A549 (cell line): ENCODE results near the gene FAM9C. TPM values are rescaled to one million over a fixed set of nuclear protein-coding genes. Genes with fewer than 3 reads are reported as not detected.
A peak's percentile ranks its signal among the peaks of the same experiment; 100 is the strongest.
"Not testable (repeated sequence)": the region's sequence is repeated elsewhere in the genome, so short reads cannot be mapped to it uniquely, and the experiment has no call there.

Experiments
- ATAC-seq, 2 experiments: fragments of 200-7000 bp in 1 of 2; fragments of >200 bp in 1 of 2; cut with Nextera tagmentation in 1 of 2; cut with Tn5 transposase in 1 of 2; 3 replicates each; pipeline versions ENCODE4 v1.8.0 to v1.9.1; 2018 to 2020; ENCODE audit warnings: mild to moderate bottlenecking in 1 of 2, moderate library complexity in 1 of 2
- CTCF ChIA-PET: fragments of 300-600 bp; sonication (Branson Sonifier 250); formaldehyde crosslinking; extraction: SDS; loops from one replicate; lab custom pipeline; 2021; ENCODE audit warnings: antibody characterized with exemption, inconsistent platforms; lab: Yijun Ruan, JAX
- POLR2A ChIA-PET: fragments of 350-600 bp; formaldehyde crosslinking; extraction: SDS; loops from one replicate; lab custom pipeline; 2021; ENCODE audit warnings: antibody characterized with exemption, inconsistent platforms; lab: Yijun Ruan, JAX
- DNase-seq, 2 experiments: peaks; one replicate each; pipeline versions ENCODE4 v3.0.0 to v3.0.0-alpha.2; 2011 to 2016; ENCODE audit warnings: low read depth in 1 of 2, low spot score in 1 of 2
- FAIRE-seq: peaks from 2 replicates; lab custom pipeline; 2011; peaks lifted over from hg19 to GRCh38; lab: Jason Lieb, UNC
- H3K27ac ChIP-seq, 2 experiments: fragments of >200 bp; sonication (Bioruptor Twin); formaldehyde crosslinking; 3 replicates each; pipeline ENCODE4 v1.5.1; 2016 to 2017
- H3K4me1 ChIP-seq: fragments of >200 bp; sonication (Bioruptor Twin); formaldehyde crosslinking; 3 replicates; pipeline ENCODE4 v1.6.1; 2016
- H3K4me2 ChIP-seq: fragments of >200 bp; sonication (Bioruptor Twin); formaldehyde crosslinking; 3 replicates; pipeline ENCODE4 v1.6.1; 2016
- H3K4me3 ChIP-seq: fragments of >200 bp; sonication (Bioruptor Twin); formaldehyde crosslinking; 3 replicates; pipeline ENCODE4 v1.5.1; 2016
- H3K9me3 ChIP-seq: fragments of >200 bp; sonication (Bioruptor Twin); formaldehyde crosslinking; 3 replicates; pipeline ENCODE4 v1.6.1; 2016
- CEBPB ChIP-seq, 2 experiments: fragments of >200 bp in 1 of 2; sonication (Bioruptor Twin) in 1 of 2; formaldehyde crosslinking in 1 of 2; IDR thresholded peaks; 2 replicates each; pipeline ENCODE4 v1.6.1; 2012 to 2016
- CHD2 ChIP-seq: fragments of 150-350 bp; IDR thresholded peaks from 2 replicates; pipeline ENCODE4 v1.6.1; 2014; ENCODE audit warnings: low read length; ENCODE audit not compliant: partially characterized antibody
- HMGXB4 ChIP-seq: fragments of 250-450 bp; sonication (Bioruptor Pico); IDR thresholded peaks from 2 replicates; pipeline ENCODE4 v1.5.0; 2021; ENCODE audit warnings: mild to moderate bottlenecking, moderate library complexity, borderline replicate concordance
- MYC ChIP-seq: IDR thresholded peaks from 2 replicates; pipeline ENCODE4 v1.6.1; 2012; ENCODE audit warnings: mild to moderate bottlenecking, inconsistent platforms, low read length, improper control_type of control experiment, borderline replicate concordance
- RAD21 ChIP-seq, 2 experiments: fragments of >200 bp in 1 of 2; sonication (Bioruptor Twin) in 1 of 2; formaldehyde crosslinking in 1 of 2; IDR thresholded peaks in 1 of 2; conservative IDR thresholded peaks in 1 of 2; 2 replicates in 1 of 2; 3 replicates in 1 of 2; pipeline ENCODE4 v1.6.1; 2012 to 2018; ENCODE audit warnings: inconsistent platforms in 1 of 2
- RNF2 ChIP-seq: fragments of 200-600 bp; sonication (generic); IDR thresholded peaks from 2 replicates; pipeline ENCODE4 v1.6.1; 2016; ENCODE audit warnings: low read depth, mild to moderate bottlenecking, antibody characterized with exemption, moderate library complexity, borderline replicate concordance
- SMC3 ChIP-seq: fragments of >200 bp; sonication (Bioruptor Twin); formaldehyde crosslinking; IDR thresholded peaks from 3 replicates; pipeline ENCODE4 v1.6.1; 2018; ENCODE audit warnings: inconsistent platforms
- ZFP36 ChIP-seq: fragments of 450-650 bp; IDR thresholded peaks from 2 replicates; pipeline ENCODE4 v1.6.1; 2014; ENCODE audit warnings: borderline replicate concordance; ENCODE audit not compliant: partially characterized antibody
- ZNF302 ChIP-seq: fragments of 250-450 bp; sonication (Bioruptor Pico); IDR thresholded peaks from 2 replicates; pipeline ENCODE4 v1.9.0; 2021; ENCODE audit warnings: inconsistent platforms, mild to moderate bottlenecking, moderate library complexity
- ZSCAN20 ChIP-seq: fragments of 250-450 bp; sonication (Bioruptor Pico); IDR thresholded peaks from 2 replicates; pipeline ENCODE4 v1.8.0; 2022; ENCODE audit warnings: mild to moderate bottlenecking, moderate library complexity
- WGBS: methylation state at CpG from one replicate; pipeline ENCODE4 v1.1.6; 2017; ENCODE audit errors: missing lambda C conversion rate; 5-methylcytosine and 5-hydroxymethylcytosine counted together
- polyA plus RNA-seq, 4 experiments: library from polyadenylated mRNA; depleted of rRNA in 3 of 4; stranded (reverse); fragments of >200 nt; fragmentation: RNase III in 1 of 4; extraction: RNeasy Plus Mini Kit Qiagen cat#74134 plus additional on column Dnase treatment in 1 of 4; gene quantifications; 2 replicates in 3 of 4; 3 replicates in 1 of 4; pipeline ENCODE4 v1.2.3, GENCODE V29; 2011 to 2017
- TF ChIP-seq, protein P1 (sequence below): fragments of 200-600 bp; sonication (generic); IDR thresholded peaks from 2 replicates; pipeline ENCODE4 v1.6.1; 2016; ENCODE audit warnings: antibody characterized with exemption, mild to moderate bottlenecking, moderate library complexity
- TF ChIP-seq, protein P2 (sequence below): IDR thresholded peaks from 2 replicates; pipeline ENCODE4 v1.6.1; 2012
- TF ChIP-seq, protein P3 (sequence below): IDR thresholded peaks from 2 replicates; pipeline ENCODE4 v1.6.1; 2012; ENCODE audit warnings: low read depth, borderline replicate concordance
- TF ChIP-seq, protein P4 (sequence below): fragments of 150-350 bp; IDR thresholded peaks from 2 replicates; pipeline ENCODE4 v1.6.1; 2014; ENCODE audit warnings: low read depth, mild to moderate bottlenecking, low read length

Gene FAM9C
- polyA plus RNA-seq, 2 of the 4 experiments (the other 2 are of a cell fraction) = 0.03 TPM; not detected in 1

DNA sequence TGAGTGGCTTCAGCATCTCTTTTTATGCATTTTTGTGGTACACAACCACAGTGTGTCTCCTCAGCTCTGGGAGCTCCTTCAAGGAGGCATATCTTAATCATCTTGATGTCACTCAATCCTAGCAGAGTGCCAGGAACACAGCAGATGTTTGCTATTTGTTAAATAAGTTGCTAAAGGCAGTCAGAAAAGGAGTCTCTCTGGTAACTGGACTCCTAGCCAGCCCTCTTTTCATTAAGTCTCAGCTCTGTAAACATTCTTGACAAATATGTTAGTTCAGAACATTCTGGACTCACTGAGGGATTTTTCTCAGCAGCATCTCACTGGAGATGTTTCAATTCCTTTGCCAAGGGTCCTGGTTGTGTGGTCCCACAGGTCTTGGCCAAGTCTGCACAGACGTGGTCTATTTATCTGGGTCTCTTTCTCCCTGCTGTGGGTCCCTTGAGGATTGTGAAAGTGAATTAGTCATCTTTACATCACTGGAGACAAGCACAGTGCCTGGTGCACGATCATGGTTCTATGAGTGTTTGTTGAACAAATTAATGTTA is 20.3 kb upstream of the FAM9C start (continued):
- TF ChIP-seq, protein P1, sequence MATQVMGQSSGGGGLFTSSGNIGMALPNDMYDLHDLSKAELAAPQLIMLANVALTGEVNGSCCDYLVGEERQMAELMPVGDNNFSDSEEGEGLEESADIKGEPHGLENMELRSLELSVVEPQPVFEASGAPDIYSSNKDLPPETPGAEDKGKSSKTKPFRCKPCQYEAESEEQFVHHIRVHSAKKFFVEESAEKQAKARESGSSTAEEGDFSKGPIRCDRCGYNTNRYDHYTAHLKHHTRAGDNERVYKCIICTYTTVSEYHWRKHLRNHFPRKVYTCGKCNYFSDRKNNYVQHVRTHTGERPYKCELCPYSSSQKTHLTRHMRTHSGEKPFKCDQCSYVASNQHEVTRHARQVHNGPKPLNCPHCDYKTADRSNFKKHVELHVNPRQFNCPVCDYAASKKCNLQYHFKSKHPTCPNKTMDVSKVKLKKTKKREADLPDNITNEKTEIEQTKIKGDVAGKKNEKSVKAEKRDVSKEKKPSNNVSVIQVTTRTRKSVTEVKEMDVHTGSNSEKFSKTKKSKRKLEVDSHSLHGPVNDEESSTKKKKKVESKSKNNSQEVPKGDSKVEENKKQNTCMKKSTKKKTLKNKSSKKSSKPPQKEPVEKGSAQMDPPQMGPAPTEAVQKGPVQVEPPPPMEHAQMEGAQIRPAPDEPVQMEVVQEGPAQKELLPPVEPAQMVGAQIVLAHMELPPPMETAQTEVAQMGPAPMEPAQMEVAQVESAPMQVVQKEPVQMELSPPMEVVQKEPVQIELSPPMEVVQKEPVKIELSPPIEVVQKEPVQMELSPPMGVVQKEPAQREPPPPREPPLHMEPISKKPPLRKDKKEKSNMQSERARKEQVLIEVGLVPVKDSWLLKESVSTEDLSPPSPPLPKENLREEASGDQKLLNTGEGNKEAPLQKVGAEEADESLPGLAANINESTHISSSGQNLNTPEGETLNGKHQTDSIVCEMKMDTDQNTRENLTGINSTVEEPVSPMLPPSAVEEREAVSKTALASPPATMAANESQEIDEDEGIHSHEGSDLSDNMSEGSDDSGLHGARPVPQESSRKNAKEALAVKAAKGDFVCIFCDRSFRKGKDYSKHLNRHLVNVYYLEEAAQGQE = no peak
- TF ChIP-seq CHD2 (no peak), MYC (no peak)
- TF ChIP-seq, protein P2, sequence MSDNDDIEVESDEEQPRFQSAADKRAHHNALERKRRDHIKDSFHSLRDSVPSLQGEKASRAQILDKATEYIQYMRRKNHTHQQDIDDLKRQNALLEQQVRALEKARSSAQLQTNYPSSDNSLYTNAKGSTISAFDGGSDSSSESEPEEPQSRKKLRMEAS = 0 out of 2 replicates have a peak, but pooled peaks have one; percentile 18

- FAIRE-seq, POLR2A ChIA-PET, DNase-seq, H3K4me2 ChIP-seq, ATAC-seq, H3K4me3 ChIP-seq: not testable (repeated sequence)
- Histone ChIP-seq H3K27ac (peak overlapping the region; percentile 91 to 93), H3K9me3 (peaks cover 32% of the 10 kb centered on the region), H3K4me1 (peaks cover 57% of the 10 kb centered on the region)
- CTCF ChIA-PET = interaction anchor here (0.7 to 1.2 kb wide), 2 partner anchors 29 to 87 kb away, joined by 3 read pairs; no protein-coding TSS in a partner anchor
- WGBS = 86% methylated on average over 2 of the region's 2 CpGs
Observed at GRCh38 chrX:13063124-13063523, 18.7 kb upstream of the FAM9C start.

DNA sequence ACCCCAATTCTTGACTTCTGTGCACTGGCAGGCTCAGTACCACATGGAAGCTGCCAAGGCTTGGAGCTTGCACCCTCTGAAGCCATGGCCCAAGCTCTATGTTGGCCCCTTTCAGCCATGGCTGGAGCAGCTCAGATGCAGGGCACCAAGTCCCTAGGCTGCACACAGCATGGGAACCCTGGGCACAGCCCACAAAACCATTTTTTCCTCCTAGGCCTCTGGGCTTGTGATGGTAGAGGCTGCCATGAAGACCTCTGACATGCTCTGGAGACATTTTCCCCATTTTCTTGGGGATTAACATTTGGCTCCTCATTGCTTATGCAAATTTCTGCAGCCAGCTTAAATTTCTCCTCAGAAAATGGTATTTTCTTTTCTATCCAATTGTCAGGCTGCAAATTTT is 17.9 kb upstream of the FAM9C start:
- H3K4me3 ChIP-seq, POLR2A ChIA-PET, ATAC-seq, CTCF ChIA-PET, FAIRE-seq, H3K4me2 ChIP-seq, DNase-seq: not testable (repeated sequence)
- TF ChIP-seq ZFP36 = peak; percentile 79
- Histone ChIP-seq H3K9me3 (peaks cover 30% of the 10 kb centered on the region), H3K27ac (peak overlapping the region; percentile 91 to 92), H3K4me1 (peaks cover 57% of the 10 kb centered on the region)

GRCh38 chrX:13061215-13061708 is 16.8 kb upstream of the FAM9C start:
- peaks cover 53% of the 10 kb centered on the region for H3K4me1 ChIP-seq
- FAIRE-seq, ATAC-seq, H3K4me2 ChIP-seq, POLR2A ChIA-PET, H3K4me3 ChIP-seq, DNase-seq: not testable (repeated sequence)
- peak overlapping the region; percentile 91 to 92 for H3K27ac ChIP-seq
- 90% methylated on average over 4 of the region's 4 CpGs for WGBS
- H3K9me3 ChIP-seq = peaks cover 33% of the 10 kb centered on the region
- CTCF ChIA-PET = interaction anchor here (1.0 to 1.2 kb wide), 2 partner anchors 17 to 105 kb away, joined by 3 read pairs; partner anchors contain the start of gene FAM9C

DNA sequence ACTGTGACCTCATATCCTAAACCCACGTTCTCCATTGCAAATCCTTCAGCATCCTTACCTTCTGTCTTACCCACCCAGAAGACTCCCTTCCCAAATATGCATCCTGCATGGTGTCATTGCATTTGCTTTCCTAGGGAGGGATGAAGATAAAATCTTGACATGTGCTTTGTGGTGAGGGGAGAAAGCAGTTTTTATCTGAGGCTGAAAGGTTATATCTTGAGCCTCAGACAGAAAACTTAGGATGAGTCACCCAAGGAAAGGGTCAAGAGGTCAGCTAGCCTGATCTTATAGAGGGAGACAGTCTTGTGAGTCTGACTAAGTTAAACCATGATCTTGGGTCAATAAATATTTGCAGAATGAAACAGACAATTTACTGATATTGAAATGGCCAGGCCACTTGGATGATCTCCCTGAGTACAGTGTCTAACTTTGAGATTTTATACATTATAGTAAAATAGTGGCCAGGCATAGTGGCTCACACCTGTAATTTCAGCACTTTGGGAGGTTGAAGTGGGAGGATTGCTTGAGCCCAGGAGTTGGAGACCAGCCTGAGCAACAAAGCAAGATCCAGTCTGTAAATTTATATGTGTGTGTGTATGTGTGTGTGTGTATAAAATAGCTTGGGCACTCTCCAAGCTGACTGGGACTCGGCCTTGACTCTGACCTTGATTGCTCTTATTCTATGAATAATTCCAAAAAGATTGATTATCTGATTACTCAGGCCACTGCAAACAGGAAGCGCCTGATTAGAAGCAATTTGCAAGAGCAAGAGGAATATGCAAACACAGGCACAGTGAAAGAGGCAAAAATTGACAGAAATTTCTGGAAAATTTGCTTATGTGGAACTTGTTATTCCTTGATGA is 15.4 kb upstream of the FAM9C start:
- DNase-seq = peak; percentile 36 to 88
- WGBS = 29% methylated on average over 3 of the region's 3 CpGs
- H3K4me2 ChIP-seq = peak overlapping the region; percentile 61
- peak; percentile 90 for ATAC-seq
- FAIRE-seq = peak; percentile 96
- ChIA-PET CTCF (interaction anchor here (0.7 to 1.3 kb wide), 4 partner anchors 15 to 113 kb away, joined by 3 read pairs; partner anchors contain the start of gene FAM9C), POLR2A (interaction anchor here (0.6 to 1.6 kb wide), 3 partner anchors 60 to 83 kb away, joined by 3 to 7 read pairs (median 3); no protein-coding TSS in a partner anchor)
- peaks cover 33% of the 10 kb centered on the region for H3K9me3 ChIP-seq
- peaks cover 50% of the 10 kb centered on the region for H3K4me1 ChIP-seq
- H3K27ac ChIP-seq = peak overlapping the region; percentile 91 to 92
- no peak overlapping the region; the same call in 2 of the 3 replicates for H3K4me3 ChIP-seq
- TF ChIP-seq, protein P3, sequence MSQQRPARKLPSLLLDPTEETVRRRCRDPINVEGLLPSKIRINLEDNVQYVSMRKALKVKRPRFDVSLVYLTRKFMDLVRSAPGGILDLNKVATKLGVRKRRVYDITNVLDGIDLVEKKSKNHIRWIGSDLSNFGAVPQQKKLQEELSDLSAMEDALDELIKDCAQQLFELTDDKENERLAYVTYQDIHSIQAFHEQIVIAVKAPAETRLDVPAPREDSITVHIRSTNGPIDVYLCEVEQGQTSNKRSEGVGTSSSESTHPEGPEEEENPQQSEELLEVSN = peak; percentile 46; the same call in 1 of the 2 replicates
- TF ChIP-seq, protein P4, sequence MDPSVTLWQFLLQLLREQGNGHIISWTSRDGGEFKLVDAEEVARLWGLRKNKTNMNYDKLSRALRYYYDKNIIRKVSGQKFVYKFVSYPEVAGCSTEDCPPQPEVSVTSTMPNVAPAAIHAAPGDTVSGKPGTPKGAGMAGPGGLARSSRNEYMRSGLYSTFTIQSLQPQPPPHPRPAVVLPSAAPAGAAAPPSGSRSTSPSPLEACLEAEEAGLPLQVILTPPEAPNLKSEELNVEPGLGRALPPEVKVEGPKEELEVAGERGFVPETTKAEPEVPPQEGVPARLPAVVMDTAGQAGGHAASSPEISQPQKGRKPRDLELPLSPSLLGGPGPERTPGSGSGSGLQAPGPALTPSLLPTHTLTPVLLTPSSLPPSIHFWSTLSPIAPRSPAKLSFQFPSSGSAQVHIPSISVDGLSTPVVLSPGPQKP = no peak
- TF ChIP-seq CEBPB (IDR thresholded peaks at IDR 0.05) (peak in 1 of 2 experiments; percentile 37; a peak in 1 of 4 replicates), ZSCAN20 (CRISPR knock-in tag) (no peak), ZNF302 (CRISPR knock-in tag) (no peak), RNF2 (no peak), SMC3 (peak; percentile 45; the same call in 2 of the 3 replicates), CHD2 (no peak), HMGXB4 (no peak), RAD21 (conservative IDR thresholded peaks at IDR 0.05 in 1 of 2, IDR thresholded peaks at IDR 0.05 in 1 of 2) (peak; percentile 40 to 52)
